Measurements from ENCODE around the gene SEMA3B.

Gene SEMA3B

DNA sequence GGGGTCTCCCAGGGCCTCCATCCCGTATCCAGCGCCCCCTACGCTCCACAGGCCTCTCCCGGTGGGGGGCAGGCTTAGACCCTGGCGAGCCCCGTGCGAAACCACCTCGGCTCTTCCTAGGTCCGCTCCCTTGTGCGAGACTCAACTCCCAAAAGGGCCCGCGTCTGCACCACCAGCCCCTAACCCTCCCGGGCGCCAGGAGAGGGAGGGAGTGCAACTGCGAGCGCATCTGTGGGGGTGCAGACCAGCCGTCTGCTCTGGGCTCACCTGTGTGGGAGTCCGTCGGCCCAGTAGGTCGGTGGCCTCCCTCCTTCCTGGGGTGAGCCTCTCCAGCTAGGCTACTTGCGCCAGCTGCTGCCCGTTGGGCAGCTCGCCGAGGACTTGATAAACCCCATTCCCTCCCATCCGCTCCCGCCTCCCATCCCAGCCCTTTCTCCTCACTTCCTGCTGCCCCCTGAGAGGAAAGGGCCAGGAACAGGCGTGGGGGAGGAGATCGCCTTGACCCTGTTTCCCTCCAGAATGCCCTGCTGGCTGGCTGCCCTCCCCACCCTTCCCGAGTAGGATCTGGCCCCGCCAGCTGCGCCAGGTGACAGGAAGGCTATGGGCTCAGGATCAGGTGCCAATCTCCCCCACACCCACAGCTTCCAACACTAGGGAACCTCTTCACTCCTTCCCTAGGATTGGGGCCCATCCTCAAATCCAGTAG, 53.6 kb downstream of the SEMA3B start, which contains the start of gene HYAL2:
Gene HYAL2 (minus strand): TSS at position 360 of the 706 bp plus-strand sequence. CDS start 2,256 bp downstream, outside the sequence.
- TF ChIP-seq, protein P1, sequence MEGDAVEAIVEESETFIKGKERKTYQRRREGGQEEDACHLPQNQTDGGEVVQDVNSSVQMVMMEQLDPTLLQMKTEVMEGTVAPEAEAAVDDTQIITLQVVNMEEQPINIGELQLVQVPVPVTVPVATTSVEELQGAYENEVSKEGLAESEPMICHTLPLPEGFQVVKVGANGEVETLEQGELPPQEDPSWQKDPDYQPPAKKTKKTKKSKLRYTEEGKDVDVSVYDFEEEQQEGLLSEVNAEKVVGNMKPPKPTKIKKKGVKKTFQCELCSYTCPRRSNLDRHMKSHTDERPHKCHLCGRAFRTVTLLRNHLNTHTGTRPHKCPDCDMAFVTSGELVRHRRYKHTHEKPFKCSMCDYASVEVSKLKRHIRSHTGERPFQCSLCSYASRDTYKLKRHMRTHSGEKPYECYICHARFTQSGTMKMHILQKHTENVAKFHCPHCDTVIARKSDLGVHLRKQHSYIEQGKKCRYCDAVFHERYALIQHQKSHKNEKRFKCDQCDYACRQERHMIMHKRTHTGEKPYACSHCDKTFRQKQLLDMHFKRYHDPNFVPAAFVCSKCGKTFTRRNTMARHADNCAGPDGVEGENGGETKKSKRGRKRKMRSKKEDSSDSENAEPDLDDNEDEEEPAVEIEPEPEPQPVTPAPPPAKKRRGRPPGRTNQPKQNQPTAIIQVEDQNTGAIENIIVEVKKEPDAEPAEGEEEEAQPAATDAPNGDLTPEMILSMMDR (IDR thresholded peaks at IDR 0.05) = no peak

DNA sequence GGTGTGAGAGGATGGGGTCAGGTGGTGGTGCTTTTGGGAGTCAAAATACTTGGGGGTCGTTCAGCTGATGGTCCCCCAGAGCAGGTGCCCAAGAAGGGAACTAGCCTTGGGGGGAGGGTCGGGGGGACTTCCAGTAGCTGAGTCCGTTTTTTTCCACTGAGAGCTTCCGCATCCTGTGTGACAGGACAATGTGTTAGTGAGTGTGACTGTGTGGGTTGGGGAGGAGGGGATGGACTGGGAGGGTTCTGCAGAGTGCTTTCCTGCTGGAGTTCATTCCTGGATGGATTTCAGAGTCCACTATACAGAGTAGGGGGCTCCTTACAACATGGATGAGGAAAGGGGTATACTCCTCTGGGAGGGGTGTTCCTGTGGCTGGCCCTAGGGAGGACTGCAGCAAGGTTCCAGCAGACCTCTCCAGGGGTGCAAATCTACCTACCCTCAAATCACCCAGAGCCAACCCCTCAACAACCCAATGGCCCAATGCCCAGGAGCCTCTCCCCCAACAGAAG, 54.2 kb downstream of the SEMA3B start:
- TF ChIP-seq, protein P1 (IDR thresholded peaks at IDR 0.05) = no peak

DNA sequence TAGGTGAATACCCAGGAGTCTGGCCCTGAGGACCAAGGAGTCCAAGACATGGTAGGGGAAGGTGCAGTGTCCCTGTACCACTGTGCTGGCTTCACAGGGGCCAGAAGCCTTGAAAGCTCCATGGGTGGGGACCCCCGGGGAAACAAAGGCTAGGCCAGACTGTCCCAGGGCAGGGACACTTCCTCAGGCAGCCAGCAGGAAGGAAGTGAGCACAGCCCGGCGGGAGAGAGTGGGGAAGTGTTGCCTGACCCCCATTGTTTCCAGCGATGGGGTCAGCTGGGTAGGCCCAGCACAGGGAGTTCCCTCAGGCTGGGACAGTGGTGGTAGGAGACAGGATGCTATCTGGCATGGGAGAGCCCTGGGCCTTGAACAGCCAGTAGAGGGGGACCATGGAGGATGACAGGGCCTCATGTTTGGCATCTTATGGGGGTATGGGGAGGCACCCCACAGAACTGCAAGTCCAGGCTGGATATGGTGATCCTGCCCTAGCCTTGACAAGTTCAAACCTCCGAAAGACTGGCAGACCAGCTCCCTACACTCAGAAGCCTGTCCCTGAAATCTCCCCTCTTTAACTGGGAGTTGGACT, 54.8 kb downstream of the SEMA3B start:
- TF ChIP-seq, protein P1 (IDR thresholded peaks at IDR 0.05) = no peak

DNA sequence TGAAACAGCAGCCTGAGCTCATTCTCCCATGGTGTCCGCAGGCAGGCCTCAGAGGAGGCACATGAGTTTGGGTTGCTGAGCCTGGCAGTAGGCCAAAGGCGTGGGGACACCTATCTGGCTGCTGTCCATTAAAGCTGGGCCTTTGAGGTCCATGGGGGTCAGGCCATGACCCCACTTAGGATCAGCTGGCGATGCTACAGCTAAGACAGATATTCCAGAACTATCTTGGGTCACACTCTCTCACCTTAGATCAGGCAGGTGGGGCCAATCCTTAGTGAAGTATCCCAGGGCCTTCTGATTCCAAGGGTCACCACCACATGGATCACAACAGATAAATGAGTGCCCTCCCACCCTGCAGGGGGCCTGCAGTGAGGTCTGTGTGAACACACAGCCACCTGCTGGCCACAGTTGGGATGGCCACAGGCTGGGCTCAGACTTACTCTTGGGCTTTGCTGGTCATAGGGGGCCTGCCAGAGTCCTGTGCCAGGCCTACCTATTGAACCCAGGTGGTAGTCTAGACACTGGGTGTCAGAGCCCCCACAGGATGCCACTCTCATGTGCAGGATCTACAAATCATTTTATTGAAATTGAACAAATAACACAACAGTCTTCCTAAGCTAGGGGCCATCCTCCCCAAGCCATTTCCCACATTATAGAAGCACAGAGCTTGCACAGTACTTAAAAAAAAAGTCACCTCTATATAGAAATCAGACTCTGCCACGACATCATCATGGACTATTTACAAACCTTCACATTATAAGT, 55.6 kb downstream of the SEMA3B start:
- TF ChIP-seq, protein P1 (IDR thresholded peaks at IDR 0.05) = peak; percentile 91

DNA sequence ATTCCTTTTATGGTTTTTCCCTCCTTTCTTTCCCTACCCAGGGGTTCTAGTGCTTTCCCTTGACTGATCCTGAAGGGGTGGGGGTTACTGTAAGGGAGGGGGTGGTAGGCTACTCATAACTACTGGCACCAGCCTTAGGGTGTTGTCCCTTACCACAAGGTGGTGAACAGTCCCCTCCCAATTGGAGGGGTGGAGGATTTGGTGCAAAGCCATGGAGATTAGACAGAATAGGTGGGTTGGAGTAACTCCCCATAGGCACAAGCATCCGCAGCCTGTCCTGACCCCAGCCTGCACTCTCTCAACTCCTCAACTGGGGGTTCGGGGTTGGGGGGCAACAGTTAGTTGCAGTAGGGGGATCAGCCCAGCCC, 56.1 kb downstream of the SEMA3B start:
- TF ChIP-seq, protein P1 (IDR thresholded peaks at IDR 0.05) = no peak

DNA sequence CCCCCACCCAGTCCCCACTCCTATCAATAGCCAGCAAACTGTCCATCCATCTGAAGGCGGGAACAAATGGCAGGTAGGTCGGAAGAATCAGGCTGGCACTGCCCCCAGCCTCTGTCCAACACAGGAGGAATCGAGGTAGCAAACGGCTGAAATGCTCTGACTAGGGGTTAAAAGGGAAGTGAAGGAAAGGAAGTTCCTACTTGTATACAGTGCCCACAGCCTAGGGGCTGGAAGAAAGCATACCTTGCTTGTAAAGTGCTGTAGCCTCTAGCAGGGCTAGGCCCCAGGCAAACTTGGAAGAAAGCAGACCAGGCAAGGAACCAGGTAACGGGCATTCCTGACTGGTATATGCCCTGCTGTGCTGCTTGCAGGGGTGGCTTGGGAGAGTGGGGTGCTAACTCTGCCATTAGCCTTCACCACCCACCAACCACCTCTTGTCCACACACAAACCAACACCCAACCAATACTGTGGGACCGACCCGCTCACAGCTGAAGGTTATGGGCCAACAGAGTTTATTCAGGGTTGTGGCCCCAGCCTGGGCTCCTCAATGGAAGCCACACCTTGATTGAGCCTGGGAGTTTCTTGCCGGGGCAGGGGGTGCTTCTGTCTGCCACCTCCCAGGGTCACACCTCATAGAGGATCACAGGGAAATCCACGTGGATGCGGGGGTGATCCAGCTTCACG, 56.7 kb downstream of the SEMA3B start:
- TF ChIP-seq, protein P1 (IDR thresholded peaks at IDR 0.05) = no peak

DNA sequence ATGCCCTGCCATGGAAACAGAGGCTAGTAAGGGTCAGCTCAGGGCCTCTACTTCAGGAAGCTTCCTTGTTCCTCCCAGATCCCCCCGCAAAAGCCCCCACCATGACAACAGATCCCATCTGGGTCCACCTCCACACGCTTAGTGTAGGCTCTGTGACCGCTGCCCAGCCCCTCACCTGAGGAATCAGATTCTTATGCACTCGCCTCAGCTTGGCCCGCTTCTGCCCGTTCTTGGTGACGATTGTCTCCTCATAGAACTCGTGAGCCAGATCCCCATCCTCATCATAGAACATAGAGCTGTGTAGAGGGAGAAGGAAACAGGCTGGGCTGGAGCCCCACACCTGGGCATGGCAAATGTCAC, 57.2 kb downstream of the SEMA3B start:
- TF ChIP-seq, protein P1 (IDR thresholded peaks at IDR 0.05) = no peak

Data from LNCAP (cell line).